LNCaP clone FGC (cell line): Measurements from ENCODE around the gene RPS6KA1.
"Not testable (repeated sequence)": the region's sequence is repeated elsewhere in the genome, so short reads cannot be mapped to it uniquely, and the experiment has no call there.

Experiments used
- DNase-seq: peaks from one replicate; pipeline ENCODE4 v3.0.0-alpha.2; 2011; ENCODE audit warnings: low read depth
- H3K4me3 ChIP-seq: 2 replicates; pipeline ENCODE4 v1.5.1; 2011; ENCODE audit warnings: mild to moderate bottlenecking, low read depth, low read length, control low read depth
- TF ChIP-seq, protein P1 (sequence below): IDR thresholded peaks from 2 replicates; pipeline ENCODE4 v1.5.1; 2012; ENCODE audit warnings: mild to moderate bottlenecking; ENCODE audit not compliant: control insufficient read depth, insufficient read depth; ENCODE audit errors: extremely low read depth

The RPS6KA1 gene

DNA sequence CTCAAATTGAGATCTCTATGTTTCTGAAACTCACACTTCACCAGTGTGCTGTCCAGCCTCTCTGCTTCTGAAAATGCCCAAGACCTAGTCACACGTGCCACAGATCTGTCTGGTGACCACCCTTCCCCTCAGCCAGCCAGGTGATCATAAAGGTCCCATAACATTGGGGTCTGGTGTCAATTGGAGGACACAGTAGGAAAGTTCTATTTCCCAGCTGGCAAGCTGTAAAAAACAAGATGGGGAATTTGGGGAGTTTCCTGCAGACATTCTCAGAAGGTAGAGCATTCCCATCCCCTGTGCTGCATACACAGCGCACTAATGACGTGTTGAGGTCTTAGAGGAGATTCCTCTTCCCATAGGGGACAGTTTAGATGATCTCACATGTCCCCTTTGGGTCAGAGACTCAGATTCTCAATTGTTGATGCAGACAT is 50.1 kb downstream of the RPS6KA1 start:
- H3K4me3 ChIP-seq = no peak overlapping the region
- DNase-seq = no peak
- TF ChIP-seq, protein P1, sequence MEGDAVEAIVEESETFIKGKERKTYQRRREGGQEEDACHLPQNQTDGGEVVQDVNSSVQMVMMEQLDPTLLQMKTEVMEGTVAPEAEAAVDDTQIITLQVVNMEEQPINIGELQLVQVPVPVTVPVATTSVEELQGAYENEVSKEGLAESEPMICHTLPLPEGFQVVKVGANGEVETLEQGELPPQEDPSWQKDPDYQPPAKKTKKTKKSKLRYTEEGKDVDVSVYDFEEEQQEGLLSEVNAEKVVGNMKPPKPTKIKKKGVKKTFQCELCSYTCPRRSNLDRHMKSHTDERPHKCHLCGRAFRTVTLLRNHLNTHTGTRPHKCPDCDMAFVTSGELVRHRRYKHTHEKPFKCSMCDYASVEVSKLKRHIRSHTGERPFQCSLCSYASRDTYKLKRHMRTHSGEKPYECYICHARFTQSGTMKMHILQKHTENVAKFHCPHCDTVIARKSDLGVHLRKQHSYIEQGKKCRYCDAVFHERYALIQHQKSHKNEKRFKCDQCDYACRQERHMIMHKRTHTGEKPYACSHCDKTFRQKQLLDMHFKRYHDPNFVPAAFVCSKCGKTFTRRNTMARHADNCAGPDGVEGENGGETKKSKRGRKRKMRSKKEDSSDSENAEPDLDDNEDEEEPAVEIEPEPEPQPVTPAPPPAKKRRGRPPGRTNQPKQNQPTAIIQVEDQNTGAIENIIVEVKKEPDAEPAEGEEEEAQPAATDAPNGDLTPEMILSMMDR = no peak

DNA sequence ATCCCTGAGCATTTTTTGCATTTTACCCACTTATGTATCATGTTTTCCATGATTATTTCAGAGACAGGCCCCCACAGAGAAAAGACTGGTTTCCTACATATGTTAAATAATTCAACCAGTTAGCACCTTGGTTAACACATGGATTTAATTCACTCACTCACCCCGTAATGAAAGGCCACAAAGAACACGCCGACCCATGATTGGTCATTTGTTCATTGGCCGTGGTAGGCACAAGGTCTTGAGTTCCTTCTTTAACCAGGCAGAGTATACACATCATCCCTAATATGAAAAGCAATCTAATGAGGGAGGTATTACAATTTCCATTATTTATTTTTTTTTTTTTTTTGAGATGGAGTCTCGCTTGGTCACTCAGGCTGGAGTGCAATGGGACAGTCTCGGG is 50.6 kb downstream of the RPS6KA1 start:
- no peak overlapping the region for H3K4me3 ChIP-seq

DNA sequence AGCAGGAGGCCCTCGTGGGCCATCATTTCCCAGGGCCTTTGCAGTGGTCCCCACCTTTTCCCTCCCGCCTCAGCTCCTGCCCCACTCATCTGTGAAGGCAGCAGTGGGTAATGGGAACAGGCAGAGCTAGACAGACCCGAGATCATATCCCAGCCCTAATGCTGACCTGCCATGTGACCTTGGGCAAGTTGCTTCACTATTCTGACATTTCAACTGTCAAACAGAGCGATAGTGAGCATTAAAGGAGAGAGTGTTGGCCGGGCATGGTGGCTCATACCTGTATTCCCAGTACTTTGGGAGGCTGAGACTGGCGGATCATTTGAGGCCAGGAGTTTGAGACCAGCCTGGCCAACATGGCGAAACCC is 51.7 kb downstream of the RPS6KA1 start:
- TF ChIP-seq, protein P1 = no peak
- no peak overlapping the region for H3K4me3 ChIP-seq
- no peak for DNase-seq

More for the DNA sequence above, 50.6 kb downstream of the RPS6KA1 start:
- DNase-seq = no peak
- TF ChIP-seq, protein P1 = no peak

DNA sequence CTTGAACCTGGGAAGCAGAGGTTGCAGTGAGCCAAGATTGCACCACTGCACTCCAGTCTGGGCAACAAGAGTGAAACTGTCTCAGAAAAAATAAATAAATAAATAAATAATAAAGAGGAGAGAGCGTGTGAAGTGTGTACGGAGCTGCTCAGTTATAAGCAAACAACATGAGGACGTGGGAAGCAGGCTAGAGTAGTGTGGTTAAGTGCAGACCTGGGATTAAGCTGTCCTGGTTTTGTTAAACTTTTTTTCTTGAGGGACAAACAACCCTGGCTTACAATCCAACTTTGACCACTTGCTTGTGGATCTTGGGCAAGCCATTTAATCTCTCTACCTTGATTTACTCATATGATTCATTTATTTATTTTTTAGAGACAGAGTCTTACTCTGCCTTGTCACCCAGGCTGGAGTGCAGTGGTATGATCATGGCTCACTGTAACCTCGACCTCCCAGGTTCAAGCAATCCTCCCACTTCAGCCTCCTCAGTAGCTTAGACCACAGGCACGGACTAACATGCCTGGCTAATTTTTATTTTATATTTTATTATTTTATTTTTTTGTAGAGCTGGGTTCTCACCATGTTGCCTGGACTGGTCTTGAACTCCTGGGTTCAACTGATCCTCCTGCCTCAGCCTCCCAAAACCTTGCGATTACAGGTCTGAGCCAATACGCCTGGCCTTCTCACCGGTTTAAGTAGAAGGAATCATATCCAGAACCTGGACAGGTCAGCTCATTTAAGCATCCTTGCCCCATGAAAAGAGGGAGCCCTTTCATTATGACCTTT is 52.7 kb downstream of the RPS6KA1 start:
- DNase-seq = no peak
- TF ChIP-seq, protein P1 = no peak
- H3K4me3 ChIP-seq = no peak overlapping the region

DNA sequence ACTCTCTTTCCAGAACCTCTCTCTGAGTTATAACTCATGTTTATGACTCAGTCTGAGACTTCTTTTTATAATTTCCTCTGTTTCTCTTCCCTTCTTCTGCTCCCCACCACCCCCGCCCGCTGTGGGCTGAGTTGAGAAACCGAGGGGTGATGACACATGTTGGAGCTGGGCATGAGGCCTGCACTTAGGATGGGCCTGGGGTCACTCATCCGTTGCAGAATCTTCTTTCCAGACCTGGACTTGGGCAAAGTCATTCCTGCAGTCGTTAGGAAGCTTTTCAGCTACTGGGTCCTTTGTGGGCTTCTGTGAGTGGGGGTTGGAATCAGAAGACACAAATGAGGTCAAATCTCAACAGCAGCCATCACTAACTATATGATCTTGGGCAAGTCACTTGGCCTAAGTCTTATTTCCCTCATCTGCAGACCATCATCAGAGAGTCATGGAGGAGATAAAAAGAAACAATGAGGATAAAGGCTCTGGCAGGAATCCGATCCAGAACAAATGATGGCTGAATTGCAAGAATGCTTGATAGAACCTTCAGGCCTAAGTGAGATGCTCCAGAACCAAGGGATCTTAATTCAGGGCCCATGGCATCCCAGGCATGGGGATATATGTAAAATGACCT is 53.4 kb downstream of the RPS6KA1 start:
- H3K4me3 ChIP-seq = no peak overlapping the region
- TF ChIP-seq, protein P1 = no peak
- no peak for DNase-seq

DNA sequence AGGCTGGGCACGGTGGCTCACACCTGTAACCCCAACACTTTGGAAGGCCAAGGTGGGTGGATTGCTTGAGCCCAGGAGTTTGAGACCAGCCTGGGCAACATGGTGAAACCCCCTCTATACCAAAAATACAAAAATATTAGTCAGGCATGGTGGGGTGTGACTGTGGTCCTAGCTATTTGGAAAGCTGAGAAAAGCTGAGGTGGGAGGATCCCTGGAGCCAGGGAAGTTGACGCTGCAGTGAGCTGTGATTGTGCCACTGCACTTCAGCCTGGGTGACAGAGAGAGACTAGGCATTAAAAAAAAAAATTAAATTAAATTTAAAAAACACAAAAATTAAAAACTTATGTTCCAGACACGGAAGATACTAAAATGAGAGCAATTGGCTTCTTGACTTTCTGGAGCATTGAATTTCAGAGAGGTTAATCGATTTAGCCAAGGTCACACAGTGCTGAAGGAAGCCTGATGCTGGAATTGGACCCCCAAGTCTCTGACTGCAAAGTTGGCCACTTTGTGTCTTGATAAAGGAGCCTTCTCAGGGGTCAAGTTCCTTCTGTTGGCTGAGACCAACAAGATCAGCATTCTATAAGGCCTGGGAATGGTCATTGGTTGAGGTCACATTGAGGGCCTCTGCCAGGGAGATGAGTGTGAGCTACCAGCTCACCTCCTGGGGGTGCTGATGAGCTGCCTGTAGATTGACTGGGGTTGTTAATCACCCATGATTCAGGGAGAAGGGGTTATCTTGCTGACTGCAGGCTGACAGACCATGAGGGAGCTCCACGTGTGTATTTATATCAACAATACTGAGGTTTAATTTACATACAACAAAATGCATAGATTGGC is 54.3 kb downstream of the RPS6KA1 start:
- DNase-seq = no peak
- no peak overlapping the region for H3K4me3 ChIP-seq
- TF ChIP-seq, protein P1 = no peak

DNA sequence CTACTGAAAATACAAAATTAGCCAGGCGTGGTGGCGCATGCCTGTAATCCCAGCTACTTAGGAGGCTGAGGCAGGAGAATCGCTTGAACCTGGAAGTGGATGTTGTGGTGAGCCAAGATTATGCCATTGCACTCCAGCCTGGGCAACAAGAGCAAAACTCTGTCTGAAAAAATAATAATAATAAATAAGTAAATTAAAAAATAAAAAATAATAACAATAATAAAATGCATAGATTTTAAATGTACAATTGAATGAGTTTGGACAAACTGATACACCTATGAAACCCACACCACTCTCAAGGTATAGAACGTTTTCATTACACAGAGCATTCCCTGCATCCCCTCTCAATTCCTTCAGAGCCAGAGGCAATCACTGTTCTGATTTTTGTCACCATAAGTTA is 55.0 kb downstream of the RPS6KA1 start:
- DNase-seq, H3K4me3 ChIP-seq: not testable (repeated sequence)
